ENCODE results near the gene RDM1.

Gene RDM1

GRCh38 chr17:35877345-35878029 is 53.1 kb downstream of the RDM1 start:
- TF ChIP-seq GATA2 (IDR thresholded peaks at IDR 0.05; ENCODE audit: low read depth, low read length) (no peak), GATA3 (IDR thresholded peaks at IDR 0.05; ENCODE audit: low read depth, low read length) (no peak)

GRCh38 chr17:35876534-35876933 is 54.0 kb downstream of the RDM1 start:
- TF ChIP-seq GATA3 (IDR thresholded peaks at IDR 0.05; ENCODE audit: low read depth, low read length) (no peak), GATA2 (IDR thresholded peaks at IDR 0.05; ENCODE audit: low read depth, low read length) (no peak)

GRCh38 chr17:35875800-35876139 is 54.8 kb downstream of the RDM1 start:
- TF ChIP-seq GATA3 (IDR thresholded peaks at IDR 0.05; ENCODE audit: low read depth, low read length), result no peak
- no peak for TF ChIP-seq GATA2 (IDR thresholded peaks at IDR 0.05; ENCODE audit: low read depth, low read length)

- no peak for TF ChIP-seq GATA2 (IDR thresholded peaks at IDR 0.05; ENCODE audit: low read depth, low read length)
Measured at GRCh38 chr17:35875072-35875799, 55.3 kb downstream of the RDM1 start.

GRCh38 chr17:35872196-35872980 is 58.2 kb downstream of the RDM1 start:
- TF ChIP-seq GATA2 (IDR thresholded peaks at IDR 0.05; ENCODE audit: low read depth, low read length) (no peak), GATA3 (IDR thresholded peaks at IDR 0.05; ENCODE audit: low read depth, low read length) (no peak)

GRCh38 chr17:35870906-35871819 is 59.4 kb downstream of the RDM1 start:
- no peak for TF ChIP-seq GATA2 (IDR thresholded peaks at IDR 0.05; ENCODE audit: low read depth, low read length)
- TF ChIP-seq GATA3 (IDR thresholded peaks at IDR 0.05; ENCODE audit: low read depth, low read length), result no peak

GRCh38 chr17:35868737-35869136 is 61.8 kb downstream of the RDM1 start, which contains the start of gene HEATR9:
Gene HEATR9 (minus strand): TSS chr17:35868891. CDS start chr17:35868742, 149 bp downstream.
- no peak for TF ChIP-seq GATA3 (IDR thresholded peaks at IDR 0.05; ENCODE audit: low read depth, low read length)
- no peak for TF ChIP-seq GATA2 (IDR thresholded peaks at IDR 0.05; ENCODE audit: low read depth, low read length)

Data from SH-SY5Y (cell line).